ENCODE results near the gene GPR171.
"Not testable (repeated sequence)": the region's sequence is repeated elsewhere in the genome, so short reads cannot be mapped to it uniquely, and the experiment has no call there.

Gene GPR171

GRCh38 chr3:151182349-151183079, 20.5 kb downstream of the GPR171 start:
- H3K36me3 ChIP-seq (replicated peaks) = no peaks in the 10 kb centered on the region
- in situ Hi-C loops (cut with MboI; ENCODE audit: low sequenced_read_pairs) = no loop called here
- DNase-seq (ENCODE audit: low spot score in 2 of 2) = no peak
- H3K27me3 ChIP-seq (ENCODE audit: low read depth) = no peaks in the 10 kb centered on the region
- no peaks in the 10 kb centered on the region for H3K4me1 ChIP-seq
- H3K4me3 ChIP-seq = no peak overlapping the region
- H3K9me3 ChIP-seq = no peaks in the 10 kb centered on the region

- Histone ChIP-seq H3K4me3 (no peak overlapping the region), H3K36me3 (replicated peaks) (no peaks in the 10 kb centered on the region), H3K4me1 (no peaks in the 10 kb centered on the region), H3K9me3 (no peaks in the 10 kb centered on the region), H3K27me3 (ENCODE audit: low read depth) (no peaks in the 10 kb centered on the region)
- in situ Hi-C loops (cut with MboI; ENCODE audit: low sequenced_read_pairs) = no loop called here
- DNase-seq (ENCODE audit: low spot score in 2 of 2) = no peak
These were observed 24.7 kb downstream of the GPR171 start for GRCh38 chr3:151178208-151178845.

- Histone ChIP-seq H3K27me3 (ENCODE audit: low read depth) (no peaks in the 10 kb centered on the region), H3K4me1 (no peaks in the 10 kb centered on the region), H3K4me3 (no peak overlapping the region), H3K9me3 (no peaks in the 10 kb centered on the region), H3K36me3 (replicated peaks) (no peaks in the 10 kb centered on the region)
- no peak for DNase-seq (ENCODE audit: low spot score in 2 of 2)
- in situ Hi-C loops (cut with MboI; ENCODE audit: low sequenced_read_pairs) = no loop called here
These were observed 27.1 kb downstream of the GPR171 start for GRCh38 chr3:151175952-151176351.

GRCh38 chr3:151174351-151174750, 28.7 kb downstream of the GPR171 start:
- Histone ChIP-seq H3K36me3 (replicated peaks) (no peaks in the 10 kb centered on the region), H3K27me3 (ENCODE audit: low read depth) (no peaks in the 10 kb centered on the region), H3K4me3 (no peak overlapping the region), H3K4me1 (no peaks in the 10 kb centered on the region), H3K9me3 (no peaks in the 10 kb centered on the region)
- in situ Hi-C loops (cut with MboI; ENCODE audit: low sequenced_read_pairs) = loop anchor here (5.0 to 25.0 kb wide), 2 partner anchors 103 to 637 kb away; partner anchors contain the start of genes EIF2A, P2RY14 and SERP1
- no peak for DNase-seq (ENCODE audit: low spot score in 2 of 2)

- in situ Hi-C loops (cut with MboI; ENCODE audit: low sequenced_read_pairs) = loop anchor here (5.0 to 25.0 kb wide), 2 partner anchors 106 to 634 kb away; partner anchors contain the start of genes EIF2A, P2RY14 and SERP1
- H3K27me3 ChIP-seq (ENCODE audit: low read depth) = no peaks in the 10 kb centered on the region
- no peak overlapping the region for H3K4me3 ChIP-seq
These were observed 31.8 kb downstream of the GPR171 start for GRCh38 chr3:151171145-151171757.

GRCh38 chr3:151169948-151170679, 32.9 kb downstream of the GPR171 start:
- DNase-seq (ENCODE audit: low spot score in 2 of 2); H3K9me3 ChIP-seq; H3K4me1 ChIP-seq; H3K36me3 ChIP-seq (replicated peaks); H3K4me3 ChIP-seq; H3K27me3 ChIP-seq (ENCODE audit: low read depth): not testable (repeated sequence)
- in situ Hi-C loops (cut with MboI; ENCODE audit: low sequenced_read_pairs) = loop anchor here (5.0 to 25.0 kb wide), 2 partner anchors 107 to 633 kb away; partner anchors contain the start of genes EIF2A, P2RY14 and SERP1

More at GRCh38 chr3:151171145-151171757, 31.8 kb downstream of the GPR171 start:
- H3K9me3 ChIP-seq = no peaks in the 10 kb centered on the region
- no peak for DNase-seq (ENCODE audit: low spot score in 2 of 2)
- no peaks in the 10 kb centered on the region for H3K36me3 ChIP-seq (replicated peaks)
- H3K4me1 ChIP-seq = no peaks in the 10 kb centered on the region

GRCh38 chr3:151169262-151169947, 33.6 kb downstream of the GPR171 start:
- no peaks in the 10 kb centered on the region for H3K27me3 ChIP-seq (ENCODE audit: low read depth)
- in situ Hi-C loops (cut with MboI; ENCODE audit: low sequenced_read_pairs) = loop anchor here (25.0 kb wide), 1 partner anchor 632 kb away; the partner anchor contains the start of genes EIF2A and SERP1
- DNase-seq (ENCODE audit: low spot score in 2 of 2) = no peak
- no peaks in the 10 kb centered on the region for H3K4me1 ChIP-seq
- H3K36me3 ChIP-seq (replicated peaks) = no peaks in the 10 kb centered on the region
- no peak overlapping the region for H3K4me3 ChIP-seq
- H3K9me3 ChIP-seq = no peaks in the 10 kb centered on the region

GRCh38 chr3:151168269-151169094, 34.5 kb downstream of the GPR171 start:
- no peak overlapping the region for H3K4me3 ChIP-seq
- no peaks in the 10 kb centered on the region for H3K4me1 ChIP-seq
- no peaks in the 10 kb centered on the region for H3K27me3 ChIP-seq (ENCODE audit: low read depth)
- H3K9me3 ChIP-seq = no peaks in the 10 kb centered on the region
- DNase-seq (ENCODE audit: low spot score in 2 of 2) = peak; percentile 42 to 85
- in situ Hi-C loops (cut with MboI; ENCODE audit: low sequenced_read_pairs) = loop anchor here (25.0 kb wide), 1 partner anchor 631 kb away; the partner anchor contains the start of genes EIF2A and SERP1
- H3K36me3 ChIP-seq (replicated peaks) = 0 out of 2 replicates have a peak, but pooled peaks cover 3% of the 10 kb centered on the region

GRCh38 chr3:151166161-151166560, 36.9 kb downstream of the GPR171 start:
- H3K9me3 ChIP-seq = no peaks in the 10 kb centered on the region
- H3K27me3 ChIP-seq (ENCODE audit: low read depth) = no peaks in the 10 kb centered on the region
- 0 out of 2 replicates have a peak, but pooled peaks cover 3% of the 10 kb centered on the region for H3K36me3 ChIP-seq (replicated peaks)
- H3K4me3 ChIP-seq = no peak overlapping the region
- in situ Hi-C loops (cut with MboI; ENCODE audit: low sequenced_read_pairs) = loop anchor here (25.0 kb wide), 1 partner anchor 629 kb away; the partner anchor contains the start of genes EIF2A and SERP1
- no peaks in the 10 kb centered on the region for H3K4me1 ChIP-seq
- DNase-seq (ENCODE audit: low spot score in 2 of 2) = no peak

GRCh38 chr3:151165226-151165625, 37.8 kb downstream of the GPR171 start:
- Histone ChIP-seq H3K9me3 (no peaks in the 10 kb centered on the region), H3K4me3 (no peak overlapping the region), H3K4me1 (no peaks in the 10 kb centered on the region), H3K27me3 (ENCODE audit: low read depth) (no peaks in the 10 kb centered on the region), H3K36me3 (replicated peaks) (0 out of 2 replicates have a peak, but pooled peaks cover 3% of the 10 kb centered on the region)
- DNase-seq (ENCODE audit: low spot score in 2 of 2) = no peak
- in situ Hi-C loops (cut with MboI; ENCODE audit: low sequenced_read_pairs) = loop anchor here (25.0 kb wide), 1 partner anchor 628 kb away; the partner anchor contains the start of genes EIF2A and SERP1

GRCh38 chr3:151159806-151160205, 43.2 kb downstream of the GPR171 start:
- Histone ChIP-seq H3K4me3 (no peak overlapping the region), H3K9me3 (no peaks in the 10 kb centered on the region), H3K27me3 (ENCODE audit: low read depth) (no peaks in the 10 kb centered on the region), H3K36me3 (replicated peaks) (0 out of 2 replicates have a peak, but pooled peaks cover 11% of the 10 kb centered on the region), H3K4me1 (peaks cover 20% of the 10 kb centered on the region)
- in situ Hi-C loops (cut with MboI; ENCODE audit: low sequenced_read_pairs) = loop anchor here (10.0 to 25.0 kb wide), 2 partner anchors 375 to 623 kb away; partner anchors contain the start of genes EIF2A and SERP1
- DNase-seq (ENCODE audit: low spot score in 2 of 2) = no peak
